GM23338 (cell line): Measurements from ENCODE around the gene CEP43. TPM values are rescaled to one million over a fixed set of nuclear protein-coding genes. Genes with fewer than 3 reads are reported as not detected.

Experiments
- ATAC-seq: fragments of 200-7000 bp; cut with Tn5 transposase; 3 replicates; pipeline ENCODE4 v1.9.1; 2020
- DNase-seq: peaks from one replicate; pipeline ENCODE4 v3.0.0-alpha.2; 2015; ENCODE audit warnings: low spot score
- H2AFZ ChIP-seq: fragments of 200-600 bp; sonication (generic); 2 replicates; pipeline ENCODE4 v1.8.0; 2016; ENCODE audit warnings: antibody characterized with exemption, mild to moderate bottlenecking, moderate library complexity
- H3F3A ChIP-seq: fragments of 200-600 bp; sonication (generic); replicated peaks from 2 replicates; pipeline ENCODE4 v1.8.0; 2017; ENCODE audit warnings: antibody characterized with exemption, mixed run types, low read depth
- H3K27ac ChIP-seq: fragments of 200-600 bp; sonication (generic); 2 replicates; pipeline ENCODE4 v1.6.1; 2016; ENCODE audit warnings: low read depth
- H3K27me3 ChIP-seq: fragments of 200-600 bp; sonication (generic); 2 replicates; pipeline ENCODE4 v1.8.0; 2016; ENCODE audit warnings: mild to moderate bottlenecking, mixed run types, moderate library complexity; ENCODE audit not compliant: insufficient read depth
- H3K36me3 ChIP-seq: fragments of 200-600 bp; sonication (generic); 2 replicates; pipeline ENCODE4 v1.8.0; 2016; ENCODE audit warnings: mild to moderate bottlenecking; ENCODE audit not compliant: insufficient read depth
- H3K4me1 ChIP-seq: fragments of 200-600 bp; sonication (generic); 2 replicates; pipeline ENCODE4 v1.8.0; 2016; ENCODE audit warnings: mild to moderate bottlenecking, moderate library complexity; ENCODE audit not compliant: insufficient read depth
- H3K4me2 ChIP-seq: fragments of 200-600 bp; sonication (generic); 2 replicates; pipeline ENCODE4 v1.7.1; 2017; ENCODE audit warnings: mixed run types
- H3K4me3 ChIP-seq: fragments of 200-600 bp; sonication (generic); 2 replicates; pipeline ENCODE4 v1.6.1; 2016; ENCODE audit warnings: mixed run types
- H3K79me2 ChIP-seq: fragments of 200-600 bp; sonication (generic); replicated peaks from 2 replicates; pipeline ENCODE4 v1.8.0; 2017; ENCODE audit warnings: mild to moderate bottlenecking; ENCODE audit not compliant: insufficient read depth
- H3K9me2 ChIP-seq: fragments of 200-600 bp; sonication (generic); 2 replicates; pipeline ENCODE4 v1.8.0; 2017; ENCODE audit not compliant: insufficient read depth
- H4K20me1 ChIP-seq: fragments of 200-600 bp; sonication (generic); replicated peaks from 2 replicates; pipeline ENCODE4 v1.8.0; 2017; ENCODE audit warnings: mild to moderate bottlenecking; ENCODE audit not compliant: insufficient read depth
- H3K27ac Mint-ChIP-seq: 2 replicates; pipeline ENCODE4 v1.8.0; 2020; ENCODE audit warnings: inconsistent platforms, mild to moderate bottlenecking, moderate library complexity, mixed read lengths
- H3K27me3 Mint-ChIP-seq: 3 replicates; pipeline ENCODE4 v1.8.0; 2022; ENCODE audit warnings: low read depth, mild to moderate bottlenecking, moderate library complexity, mixed read lengths, inconsistent platforms; ENCODE audit not compliant: insufficient read depth, poor library complexity
- H3K36me3 Mint-ChIP-seq: 3 replicates; pipeline ENCODE4 v1.8.0; 2021; ENCODE audit warnings: low read depth, mild to moderate bottlenecking, inconsistent platforms, moderate library complexity, mixed read lengths
- H3K4me1 Mint-ChIP-seq: 3 replicates; pipeline ENCODE4 v1.8.0; 2020; ENCODE audit warnings: mild to moderate bottlenecking, inconsistent platforms, mixed read lengths
- H3K4me3 Mint-ChIP-seq: 3 replicates; pipeline ENCODE4 v1.8.0; 2021; ENCODE audit warnings: moderate library complexity, mild to moderate bottlenecking, inconsistent platforms, mixed read lengths
- H3K9me3 Mint-ChIP-seq: 3 replicates; pipeline ENCODE4 v1.8.0; 2020; ENCODE audit warnings: moderate library complexity, mild to moderate bottlenecking, inconsistent platforms, mixed read lengths
- CREB1 ChIP-seq: fragments of 250-450 bp; sonication (Bioruptor Pico); IDR thresholded peaks from 2 replicates; pipeline ENCODE4 v1.5.0; 2020; ENCODE audit warnings: low read depth, mild to moderate bottlenecking, moderate library complexity
- CTCF ChIP-seq, 2 experiments: fragments of 200-600 bp in 1 of 2; sonication (generic) in 1 of 2; conservative IDR thresholded peaks; 2 replicates each; pipeline versions ENCODE4 v1.5.1 to v1.6.1; 2016 to 2017; ENCODE audit warnings: antibody characterized with exemption in 2 of 2, low read depth in 2 of 2, mild to moderate bottlenecking in 2 of 2, moderate library complexity in 1 of 2
- ETS1 ChIP-seq: IDR thresholded peaks from 2 replicates; pipeline ENCODE4 v1.6.1; 2016; ENCODE audit warnings: antibody characterized with exemption
- EZH2 ChIP-seq: fragments of 200-600 bp; sonication (generic); IDR thresholded peaks from one replicate; pipeline ENCODE4 v1.8.0; 2017; ENCODE audit warnings: antibody characterized with exemption, mild to moderate bottlenecking, low read depth; ENCODE audit not compliant: unreplicated experiment
- EZH2phosphoT487 ChIP-seq: fragments of 200-600 bp; sonication (generic); IDR thresholded peaks from one replicate; pipeline ENCODE4 v1.8.1; 2018; ENCODE audit warnings: antibody characterized with exemption; ENCODE audit not compliant: unreplicated experiment
- JUNB ChIP-seq: IDR thresholded peaks from one replicate; pipeline ENCODE4 v1.6.1; 2016; ENCODE audit warnings: antibody characterized with exemption; ENCODE audit not compliant: unreplicated experiment
- NANOG ChIP-seq: IDR thresholded peaks from 2 replicates; pipeline ENCODE4 v1.6.1; 2016; ENCODE audit warnings: antibody characterized with exemption, borderline replicate concordance
- POLR2AphosphoS5 ChIP-seq: IDR thresholded peaks from 2 replicates; pipeline ENCODE4 v1.6.1; 2016; ENCODE audit warnings: antibody characterized with exemption, low read depth
- REST ChIP-seq: IDR thresholded peaks from one replicate; pipeline ENCODE4 v1.6.1; 2018; ENCODE audit warnings: antibody characterized with exemption; ENCODE audit not compliant: unreplicated experiment
- STAT1 ChIP-seq: IDR thresholded peaks from one replicate; pipeline ENCODE4 v1.6.1; 2016; ENCODE audit warnings: antibody characterized with exemption; ENCODE audit not compliant: unreplicated experiment
- ZNF114 ChIP-seq: fragments of 250-450 bp; sonication (Bioruptor Pico); IDR thresholded peaks from 2 replicates; pipeline ENCODE4 v1.5.0; 2020; ENCODE audit warnings: mild to moderate bottlenecking, moderate library complexity
- ZNF331 ChIP-seq: fragments of 250-450 bp; sonication (Bioruptor Pico); IDR thresholded peaks from 2 replicates; pipeline ENCODE4 v1.5.0; 2020; ENCODE audit warnings: low read depth, mild to moderate bottlenecking, moderate library complexity
- polyA plus RNA-seq: library from polyadenylated mRNA; unstranded; fragments of >200 nt; fragmentation: Nextera tagmentation; extraction: Ambion mirVana; gene quantifications from 2 replicates; pipeline ENCODE4 v1.2.1, GENCODE V29; 2016
- total RNA-seq: library from RNA; depleted of rRNA; stranded (reverse); fragments of >200 nt; shearing (Covaris generic); gene quantifications from 2 replicates; pipeline ENCODE4 v1.2.3, GENCODE V29; 2014
- TF ChIP-seq, protein P1 (sequence below): fragments of 250-450 bp; sonication (Bioruptor Pico); IDR thresholded peaks from 2 replicates; pipeline ENCODE4 v1.5.0; 2020; ENCODE audit warnings: mild to moderate bottlenecking, moderate library complexity

CEP43 gene
- total and polyA plus RNA-seq, 2 experiments from 2014 or later: 39.9 to 44.3 TPM

DNA sequence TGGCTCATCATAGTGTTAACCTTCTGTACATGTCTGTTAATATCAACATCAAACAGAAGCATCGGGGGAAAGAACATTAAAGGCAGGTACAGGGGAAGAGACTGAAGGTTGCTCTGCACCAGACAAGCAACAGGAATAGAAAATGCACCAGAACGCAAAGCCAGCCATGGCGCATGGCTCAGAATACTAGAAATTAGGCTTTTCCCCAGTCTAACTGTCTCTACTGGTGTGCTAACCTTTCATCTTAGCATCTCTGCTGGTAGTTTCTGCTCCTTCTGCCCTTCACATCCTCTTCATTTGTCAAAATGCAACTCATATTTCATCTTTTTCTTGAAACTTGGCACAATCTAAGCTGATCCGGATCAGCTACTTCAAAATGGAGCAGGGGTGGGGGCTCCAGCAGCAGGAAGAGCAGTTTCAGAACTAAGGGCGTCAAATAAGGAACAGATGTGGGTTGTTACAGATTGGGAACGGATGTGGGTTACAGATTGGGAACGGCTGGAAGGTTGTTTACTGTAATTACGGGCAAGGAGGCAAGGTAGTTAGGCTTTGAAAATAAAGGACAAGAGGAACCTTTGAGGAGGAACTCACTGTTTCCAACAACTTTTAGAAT lies 29.7 kb upstream of the CEP43 start:
- DNase-seq: no peak
- H3K9me3 Mint-ChIP-seq: peaks cover 60% of the 10 kb centered on the region
- no peaks in the 10 kb centered on the region for H3F3A ChIP-seq
- peaks cover 6% of the 10 kb centered on the region; the same call in 1 of the 2 replicates for H3K36me3 ChIP-seq
- H2AFZ ChIP-seq: no peak overlapping the region
- no peak for ATAC-seq
- no peak overlapping the region for H3K4me3 ChIP-seq
- no peak overlapping the region for H3K27ac ChIP-seq
- H3K4me1 Mint-ChIP-seq: peaks cover 11% of the 10 kb centered on the region
- H3K27ac Mint-ChIP-seq: no peak overlapping the region
- peaks cover 11% of the 10 kb centered on the region for H3K27me3 Mint-ChIP-seq
- TF ChIP-seq ETS1: no peak
- no peak for TF ChIP-seq REST
- TF ChIP-seq, protein P1, sequence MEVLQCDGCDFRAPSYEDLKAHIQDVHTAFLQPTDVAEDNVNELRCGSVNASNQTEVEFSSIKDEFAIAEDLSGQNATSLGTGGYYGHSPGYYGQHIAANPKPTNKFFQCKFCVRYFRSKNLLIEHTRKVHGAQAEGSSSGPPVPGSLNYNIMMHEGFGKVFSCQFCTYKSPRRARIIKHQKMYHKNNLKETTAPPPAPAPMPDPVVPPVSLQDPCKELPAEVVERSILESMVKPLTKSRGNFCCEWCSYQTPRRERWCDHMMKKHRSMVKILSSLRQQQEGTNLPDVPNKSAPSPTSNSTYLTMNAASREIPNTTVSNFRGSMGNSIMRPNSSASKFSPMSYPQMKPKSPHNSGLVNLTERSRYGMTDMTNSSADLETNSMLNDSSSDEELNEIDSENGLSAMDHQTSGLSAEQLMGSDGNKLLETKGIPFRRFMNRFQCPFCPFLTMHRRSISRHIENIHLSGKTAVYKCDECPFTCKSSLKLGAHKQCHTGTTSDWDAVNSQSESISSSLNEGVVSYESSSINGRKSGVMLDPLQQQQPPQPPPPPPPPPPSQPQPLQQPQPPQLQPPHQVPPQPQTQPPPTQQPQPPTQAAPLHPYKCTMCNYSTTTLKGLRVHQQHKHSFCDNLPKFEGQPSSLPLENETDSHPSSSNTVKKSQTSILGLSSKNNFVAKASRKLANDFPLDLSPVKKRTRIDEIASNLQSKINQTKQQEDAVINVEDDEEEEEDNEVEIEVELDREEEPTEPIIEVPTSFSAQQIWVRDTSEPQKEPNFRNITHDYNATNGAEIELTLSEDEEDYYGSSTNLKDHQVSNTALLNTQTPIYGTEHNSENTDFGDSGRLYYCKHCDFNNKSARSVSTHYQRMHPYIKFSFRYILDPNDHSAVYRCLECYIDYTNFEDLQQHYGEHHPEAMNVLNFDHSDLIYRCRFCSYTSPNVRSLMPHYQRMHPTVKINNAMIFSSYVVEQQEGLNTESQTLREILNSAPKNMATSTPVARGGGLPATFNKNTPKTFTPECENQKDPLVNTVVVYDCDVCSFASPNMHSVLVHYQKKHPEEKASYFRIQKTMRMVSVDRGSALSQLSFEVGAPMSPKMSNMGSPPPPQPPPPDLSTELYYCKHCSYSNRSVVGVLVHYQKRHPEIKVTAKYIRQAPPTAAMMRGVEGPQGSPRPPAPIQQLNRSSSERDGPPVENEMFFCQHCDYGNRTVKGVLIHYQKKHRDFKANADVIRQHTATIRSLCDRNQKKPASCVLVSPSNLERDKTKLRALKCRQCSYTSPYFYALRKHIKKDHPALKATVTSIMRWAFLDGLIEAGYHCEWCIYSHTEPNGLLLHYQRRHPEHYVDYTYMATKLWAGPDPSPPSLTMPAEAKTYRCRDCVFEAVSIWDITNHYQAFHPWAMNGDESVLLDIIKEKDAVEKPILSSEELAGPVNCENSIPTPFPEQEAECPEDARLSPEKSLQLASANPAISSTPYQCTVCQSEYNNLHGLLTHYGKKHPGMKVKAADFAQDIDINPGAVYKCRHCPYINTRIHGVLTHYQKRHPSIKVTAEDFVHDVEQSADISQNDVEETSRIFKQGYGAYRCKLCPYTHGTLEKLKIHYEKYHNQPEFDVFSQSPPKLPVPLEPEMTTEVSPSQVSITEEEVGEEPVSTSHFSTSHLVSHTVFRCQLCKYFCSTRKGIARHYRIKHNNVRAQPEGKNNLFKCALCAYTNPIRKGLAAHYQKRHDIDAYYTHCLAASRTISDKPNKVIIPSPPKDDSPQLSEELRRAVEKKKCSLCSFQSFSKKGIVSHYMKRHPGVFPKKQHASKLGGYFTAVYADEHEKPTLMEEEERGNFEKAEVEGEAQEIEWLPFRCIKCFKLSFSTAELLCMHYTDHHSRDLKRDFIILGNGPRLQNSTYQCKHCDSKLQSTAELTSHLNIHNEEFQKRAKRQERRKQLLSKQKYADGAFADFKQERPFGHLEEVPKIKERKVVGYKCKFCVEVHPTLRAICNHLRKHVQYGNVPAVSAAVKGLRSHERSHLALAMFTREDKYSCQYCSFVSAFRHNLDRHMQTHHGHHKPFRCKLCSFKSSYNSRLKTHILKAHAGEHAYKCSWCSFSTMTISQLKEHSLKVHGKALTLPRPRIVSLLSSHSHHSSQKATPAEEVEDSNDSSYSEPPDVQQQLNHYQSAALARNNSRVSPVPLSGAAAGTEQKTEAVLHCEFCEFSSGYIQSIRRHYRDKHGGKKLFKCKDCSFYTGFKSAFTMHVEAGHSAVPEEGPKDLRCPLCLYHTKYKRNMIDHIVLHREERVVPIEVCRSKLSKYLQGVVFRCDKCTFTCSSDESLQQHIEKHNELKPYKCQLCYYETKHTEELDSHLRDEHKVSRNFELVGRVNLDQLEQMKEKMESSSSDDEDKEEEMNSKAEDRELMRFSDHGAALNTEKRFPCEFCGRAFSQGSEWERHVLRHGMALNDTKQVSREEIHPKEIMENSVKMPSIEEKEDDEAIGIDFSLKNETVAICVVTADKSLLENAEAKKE (CRISPR knock-in tag): no peak
- TF ChIP-seq CTCF (conservative IDR thresholded peaks at IDR 0.05; ENCODE audit: low read depth in 2 of 2): no peak
- no peak for TF ChIP-seq CREB1
- TF ChIP-seq STAT1: no peak
- no peak for TF ChIP-seq EZH2phosphoT487
- no peak for TF ChIP-seq ZNF114 (CRISPR knock-in tag)
- no peak for TF ChIP-seq POLR2AphosphoS5
- no peak for TF ChIP-seq ZNF331 (CRISPR knock-in tag)
- TF ChIP-seq JUNB: no peak
- no peak for TF ChIP-seq NANOG
- TF ChIP-seq EZH2: no peak
- H4K20me1 ChIP-seq: no peaks in the 10 kb centered on the region
- no peak overlapping the region for H3K4me3 Mint-ChIP-seq
- H3K27me3 ChIP-seq: no peaks in the 10 kb centered on the region
- H3K79me2 ChIP-seq: no peaks in the 10 kb centered on the region
- peaks cover 83% of the 10 kb centered on the region for H3K36me3 Mint-ChIP-seq
- H3K4me2 ChIP-seq: no peak overlapping the region
- peaks cover 11% of the 10 kb centered on the region for H3K4me1 ChIP-seq
- H3K9me2 ChIP-seq: no peaks in the 10 kb centered on the region
